Measurements from ENCODE around the gene SOCS7.

The SOCS7 gene

DNA sequence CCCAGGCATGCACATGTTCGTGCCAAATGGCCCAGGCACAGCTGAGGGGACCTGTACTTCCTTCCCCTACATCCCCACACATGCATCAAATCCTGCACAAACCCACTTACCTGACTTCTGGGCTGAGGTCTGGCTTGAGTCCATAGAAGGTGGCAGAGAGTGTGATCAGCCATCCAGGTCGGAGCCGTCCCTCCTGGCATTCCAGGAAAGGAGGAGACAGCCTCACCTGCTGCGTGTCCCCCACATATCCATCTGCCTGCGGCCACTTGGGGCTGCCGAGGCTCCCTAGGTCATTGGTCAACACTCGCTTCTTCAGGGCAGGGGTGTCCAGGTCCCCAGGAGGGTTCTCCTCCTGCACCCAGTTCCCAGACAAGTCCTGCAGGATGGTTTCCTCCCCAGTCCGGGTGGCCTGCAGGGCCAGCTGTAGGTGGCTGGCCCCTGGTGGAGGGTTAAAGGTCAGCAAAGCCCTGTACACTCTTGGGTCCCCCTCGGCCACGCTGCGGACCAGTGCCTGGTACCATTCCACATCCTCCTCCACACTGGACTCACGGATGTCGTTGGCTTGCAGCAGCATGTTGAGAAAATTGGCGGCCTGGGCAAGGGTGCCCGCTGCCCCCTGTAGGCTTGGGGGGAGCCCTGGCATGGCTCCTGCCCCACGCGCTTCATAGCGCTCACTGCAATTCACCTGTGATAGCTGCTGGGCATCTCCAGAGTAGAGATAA lies 8.6 kb upstream of the SOCS7 start:
- no peak overlapping the region for H3K4me3 Mint-ChIP-seq
- DNase-seq (ENCODE audit: low spot score in 2 of 2) = no peak
- no peak overlapping the region for H3K27ac Mint-ChIP-seq (ENCODE audit: low read depth)
- no peaks in the 10 kb centered on the region for H3K36me3 Mint-ChIP-seq (ENCODE audit: insufficient read depth)
- peaks cover 17% of the 10 kb centered on the region for H3K27me3 Mint-ChIP-seq
- H3K4me1 Mint-ChIP-seq = no peaks in the 10 kb centered on the region
- no peak for ATAC-seq (replicated peaks; ENCODE audit: extremely low read depth, poor library complexity, severe bottlenecking)
- no peaks in the 10 kb centered on the region for H3K9me3 Mint-ChIP-seq

DNA sequence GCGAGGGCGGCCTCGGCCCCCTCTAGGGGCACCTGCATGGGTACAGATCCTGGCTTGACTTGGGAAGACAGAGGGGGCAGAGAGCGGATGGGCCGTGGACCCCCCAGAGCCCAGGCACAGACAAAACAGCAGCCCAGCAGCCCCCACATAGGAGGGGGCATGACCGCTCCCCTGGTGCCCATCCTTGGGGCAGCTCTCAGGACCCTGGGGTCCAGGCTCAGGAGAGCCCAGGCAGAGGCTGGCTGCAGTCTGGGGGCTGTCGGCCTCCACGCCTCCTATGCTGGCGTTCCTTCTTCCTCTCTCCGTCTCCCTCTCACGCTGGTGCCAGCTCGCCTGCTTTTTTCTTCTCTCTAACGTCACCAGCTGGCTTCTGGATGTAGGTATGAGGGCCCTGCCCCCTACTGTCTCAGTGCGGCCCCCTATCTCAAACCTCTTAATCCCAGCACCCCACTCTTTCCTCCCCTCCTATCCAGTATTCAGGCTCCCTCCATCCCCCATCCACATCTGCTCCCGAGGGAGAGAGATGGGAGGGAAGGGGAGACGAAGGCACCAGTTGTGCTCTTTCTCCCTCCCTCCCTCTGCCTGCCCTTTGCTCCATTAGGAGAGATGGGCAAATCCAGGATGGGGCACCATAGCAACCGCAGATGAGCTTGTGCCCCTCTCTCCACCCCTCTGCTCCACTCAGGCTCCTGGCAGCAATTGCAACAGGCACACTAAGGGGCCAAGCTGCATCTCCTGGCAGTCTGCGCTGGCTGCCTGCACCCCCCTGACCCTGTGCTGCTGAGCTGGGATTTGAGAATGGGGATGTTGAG lies 7.8 kb upstream of the SOCS7 start, which contains the start of gene GPR179:
GPR179 (minus strand) TSS at position 349 of the 812 bp plus-strand sequence; CDS start at position 182, 167 bp downstream.
- ATAC-seq (replicated peaks; ENCODE audit: extremely low read depth, poor library complexity, severe bottlenecking) (no peak), DNase-seq (ENCODE audit: low spot score in 2 of 2) (no peak)
- H3K9me3 Mint-ChIP-seq = no peaks in the 10 kb centered on the region
- peaks cover under 1% of the 10 kb centered on the region for H3K4me1 Mint-ChIP-seq
- no peak within 1 kb of the TSS for H3K4me3 Mint-ChIP-seq
- H3K27ac Mint-ChIP-seq (ENCODE audit: low read depth) = no peak within 1 kb of the TSS
- peaks cover 17% of the 10 kb centered on the region for H3K27me3 Mint-ChIP-seq
- H3K36me3 Mint-ChIP-seq (ENCODE audit: insufficient read depth) = no peaks in the 10 kb centered on the region

DNA sequence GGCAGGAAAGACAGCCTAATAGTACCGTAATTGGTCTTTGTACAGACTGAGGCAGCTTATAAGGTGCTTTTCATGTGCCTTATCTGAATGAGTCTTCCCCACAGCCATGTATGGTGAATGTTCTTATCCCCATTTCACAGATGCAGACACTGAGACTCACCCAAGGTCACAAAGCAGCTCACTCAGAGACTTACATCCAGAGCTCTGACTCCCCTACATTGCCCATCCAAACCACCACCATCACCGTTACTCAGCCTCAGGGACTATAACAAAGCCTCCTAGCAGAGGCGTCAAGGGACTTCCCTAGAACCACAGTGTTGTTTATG lies 7.3 kb upstream of the SOCS7 start:
- no peak overlapping the region for H3K27ac Mint-ChIP-seq (ENCODE audit: low read depth)
- H3K36me3 Mint-ChIP-seq (ENCODE audit: insufficient read depth) = no peaks in the 10 kb centered on the region

DNA sequence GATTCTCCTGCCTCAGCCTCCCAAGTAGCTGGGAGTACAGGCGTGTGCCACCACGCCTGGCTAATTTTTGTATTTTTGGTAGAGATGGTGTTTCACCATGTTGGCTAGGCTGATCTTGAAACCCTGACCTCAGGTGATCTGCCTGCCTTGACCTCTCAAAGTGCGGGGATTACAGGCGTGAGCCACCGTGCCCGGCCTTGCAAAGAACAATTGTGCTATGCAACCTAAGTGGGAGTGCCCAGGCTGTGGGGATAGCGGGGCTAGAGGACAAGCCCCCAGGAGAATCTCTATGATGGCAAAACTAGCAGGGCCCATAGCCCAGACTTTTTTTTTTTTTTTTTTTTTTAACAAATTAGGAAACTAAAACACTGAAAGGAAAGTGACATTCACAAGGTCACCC lies 5.9 kb upstream of the SOCS7 start:
- peaks cover 6% of the 10 kb centered on the region for H3K4me1 Mint-ChIP-seq
- no peak for DNase-seq (ENCODE audit: low spot score in 2 of 2)
- no peaks in the 10 kb centered on the region for H3K9me3 Mint-ChIP-seq
- no peak overlapping the region for H3K27ac Mint-ChIP-seq (ENCODE audit: low read depth)
- H3K4me3 Mint-ChIP-seq = no peak overlapping the region
- ATAC-seq (replicated peaks; ENCODE audit: extremely low read depth, poor library complexity, severe bottlenecking) = no peak
- no peaks in the 10 kb centered on the region for H3K36me3 Mint-ChIP-seq (ENCODE audit: insufficient read depth)
- peaks cover 17% of the 10 kb centered on the region for H3K27me3 Mint-ChIP-seq

More for the DNA sequence above, 7.3 kb upstream of the SOCS7 start:
- Mint-ChIP-seq H3K9me3 (no peaks in the 10 kb centered on the region), H3K4me1 (peaks cover 6% of the 10 kb centered on the region), H3K4me3 (no peak overlapping the region), H3K27me3 (peaks cover 17% of the 10 kb centered on the region)
- no peak for ATAC-seq (replicated peaks; ENCODE audit: extremely low read depth, poor library complexity, severe bottlenecking)
- no peak for DNase-seq (ENCODE audit: low spot score in 2 of 2)

DNA sequence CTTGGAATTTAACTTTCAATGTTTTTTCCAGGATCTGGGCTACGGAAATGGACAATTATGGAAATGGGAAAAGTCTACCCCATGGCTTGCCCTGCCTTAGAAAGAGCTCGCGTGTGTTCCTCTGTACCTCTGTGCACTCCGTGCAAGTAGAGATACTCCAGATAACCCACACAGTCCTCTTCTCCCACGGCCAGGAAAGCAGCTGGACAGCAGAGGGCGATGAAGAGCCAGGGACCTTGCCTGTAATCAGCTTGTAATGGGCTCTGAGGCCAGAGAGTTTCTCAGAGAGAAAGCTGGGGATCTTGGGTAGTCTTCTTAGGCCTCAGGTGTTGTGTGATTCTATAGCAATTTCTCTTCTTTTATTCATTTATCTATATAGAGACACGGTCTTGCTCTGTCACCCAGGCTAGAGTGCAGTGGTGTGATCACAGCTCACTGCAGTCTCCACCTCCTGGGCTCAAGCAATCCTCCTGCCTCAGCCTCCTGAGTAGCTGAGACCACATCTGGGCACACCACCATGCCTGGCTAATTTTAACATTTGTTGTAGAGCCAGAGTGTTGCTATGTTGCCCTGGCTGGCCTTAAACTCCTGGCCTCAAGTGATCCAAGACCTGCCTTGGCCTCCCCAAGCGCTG lies 2.4 kb upstream of the SOCS7 start:
- Mint-ChIP-seq H3K4me1 (peaks cover 24% of the 10 kb centered on the region), H3K36me3 (ENCODE audit: insufficient read depth) (peaks cover 4% of the 10 kb centered on the region), H3K27ac (ENCODE audit: low read depth) (no peak overlapping the region), H3K27me3 (peaks cover 8% of the 10 kb centered on the region), H3K9me3 (no peaks in the 10 kb centered on the region), H3K4me3 (no peak overlapping the region)
- ATAC-seq (replicated peaks; ENCODE audit: extremely low read depth, poor library complexity, severe bottlenecking) (peak; percentile 49), DNase-seq (ENCODE audit: low spot score in 2 of 2) (peak; percentile 75 to 77)

DNA sequence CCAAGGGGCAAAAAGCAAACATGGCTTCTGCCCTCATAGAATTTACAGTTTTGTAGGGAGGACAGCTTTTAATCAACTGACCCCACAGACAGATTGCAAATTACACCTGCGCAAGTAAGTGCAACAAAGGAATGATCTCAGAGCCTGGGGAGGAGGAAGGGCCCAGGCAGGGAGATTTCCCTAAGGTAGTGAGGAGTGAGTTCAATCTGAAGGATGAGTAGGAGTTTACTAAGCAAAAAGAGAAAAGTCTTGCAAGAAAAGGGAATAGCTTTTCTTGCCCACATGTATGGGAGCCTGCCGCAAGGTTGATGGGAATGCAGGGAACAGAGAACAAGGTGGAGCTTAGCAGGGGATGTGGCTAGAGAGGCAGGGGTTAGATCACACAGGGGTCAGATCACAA lies 1.6 kb upstream of the SOCS7 start:
- H3K4me3 Mint-ChIP-seq = peak overlapping the region; percentile 37
- peaks cover 4% of the 10 kb centered on the region for H3K36me3 Mint-ChIP-seq (ENCODE audit: insufficient read depth)
- DNase-seq (ENCODE audit: low spot score in 2 of 2) (no peak), ATAC-seq (replicated peaks; ENCODE audit: extremely low read depth, poor library complexity, severe bottlenecking) (no peak)
- H3K4me1 Mint-ChIP-seq = peaks cover 33% of the 10 kb centered on the region
- no peaks in the 10 kb centered on the region for H3K27me3 Mint-ChIP-seq
- H3K9me3 Mint-ChIP-seq = no peaks in the 10 kb centered on the region
- H3K27ac Mint-ChIP-seq (ENCODE audit: low read depth) = no peak overlapping the region

DNA sequence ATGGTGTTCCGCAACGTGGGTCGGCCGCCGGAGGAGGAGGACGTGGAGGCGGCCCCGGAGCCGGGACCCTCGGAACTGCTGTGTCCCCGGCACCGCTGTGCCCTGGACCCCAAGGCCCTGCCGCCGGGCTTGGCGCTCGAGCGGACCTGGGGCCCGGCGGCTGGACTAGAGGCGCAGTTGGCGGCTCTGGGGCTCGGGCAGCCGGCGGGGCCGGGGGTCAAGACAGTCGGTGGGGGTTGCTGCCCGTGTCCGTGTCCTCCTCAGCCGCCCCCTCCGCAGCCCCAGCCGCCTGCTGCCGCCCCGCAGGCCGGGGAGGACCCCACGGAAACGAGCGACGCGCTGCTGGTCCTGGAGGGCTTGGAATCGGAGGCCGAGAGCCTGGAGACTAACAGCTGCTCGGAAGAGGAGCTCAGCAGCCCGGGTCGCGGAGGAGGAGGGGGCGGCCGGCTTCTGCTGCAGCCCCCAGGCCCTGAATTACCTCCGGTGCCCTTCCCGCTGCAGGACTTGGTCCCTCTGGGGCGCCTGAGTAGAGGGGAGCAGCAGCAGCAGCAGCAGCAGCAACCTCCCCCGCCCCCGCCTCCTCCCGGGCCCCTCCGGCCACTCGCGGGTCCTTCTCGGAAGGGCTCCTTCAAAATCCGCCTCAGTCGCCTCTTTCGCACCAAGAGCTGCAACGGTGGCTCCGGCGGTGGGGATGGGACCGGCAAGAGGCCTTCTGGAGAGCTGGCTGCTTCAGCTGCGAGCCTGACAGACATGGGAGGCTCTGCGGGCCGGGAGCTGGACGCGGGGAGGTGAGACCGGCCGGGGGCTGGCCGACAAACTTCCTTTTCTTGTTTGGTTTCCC lies 821 bp downstream of the SOCS7 start:
- no peak for DNase-seq (ENCODE audit: low spot score in 2 of 2)
- peak overlapping the region; percentile 91 for H3K4me3 Mint-ChIP-seq
- H3K27me3 Mint-ChIP-seq = no peaks in the 10 kb centered on the region
- H3K4me1 Mint-ChIP-seq = peaks cover 53% of the 10 kb centered on the region
- H3K36me3 Mint-ChIP-seq (ENCODE audit: insufficient read depth) = peaks cover 4% of the 10 kb centered on the region
- no peak for ATAC-seq (replicated peaks; ENCODE audit: extremely low read depth, poor library complexity, severe bottlenecking)
- H3K27ac Mint-ChIP-seq (ENCODE audit: low read depth) = peak overlapping the region; percentile 46
- H3K9me3 Mint-ChIP-seq = no peaks in the 10 kb centered on the region

DNA sequence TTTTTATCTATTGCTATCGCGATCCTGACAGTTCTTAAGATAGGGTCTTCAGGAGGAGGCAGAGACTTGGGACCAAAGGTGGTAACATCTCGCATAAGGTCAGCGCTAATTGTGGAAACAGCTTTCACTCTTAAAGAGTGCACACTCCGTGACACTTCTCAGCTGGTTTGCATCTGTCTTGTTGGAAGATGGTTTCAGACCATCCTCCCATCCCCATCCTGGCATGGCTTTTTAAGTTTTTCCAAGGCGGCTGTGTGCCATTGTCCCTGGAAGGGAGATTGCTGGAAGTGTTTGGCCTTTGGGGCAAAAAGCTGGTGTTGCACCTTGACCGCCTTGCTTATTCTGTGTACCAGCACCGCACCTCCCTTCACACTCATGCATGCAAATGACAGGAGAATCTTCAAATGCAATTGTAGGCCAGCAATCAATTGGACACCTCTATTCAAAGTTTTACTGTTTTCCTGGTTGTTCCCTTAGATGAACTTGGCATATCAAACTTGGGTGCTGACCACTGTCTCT lies 1.5 kb downstream of the SOCS7 start:
- Mint-ChIP-seq H3K36me3 (ENCODE audit: insufficient read depth) (peaks cover 4% of the 10 kb centered on the region), H3K27me3 (no peaks in the 10 kb centered on the region), H3K9me3 (no peaks in the 10 kb centered on the region), H3K4me1 (peaks cover 57% of the 10 kb centered on the region), H3K27ac (ENCODE audit: low read depth) (peak overlapping the region; percentile 46), H3K4me3 (peak overlapping the region; percentile 91)
- DNase-seq (ENCODE audit: low spot score in 2 of 2) (no peak), ATAC-seq (replicated peaks; ENCODE audit: extremely low read depth, poor library complexity, severe bottlenecking) (no peak)

DNA sequence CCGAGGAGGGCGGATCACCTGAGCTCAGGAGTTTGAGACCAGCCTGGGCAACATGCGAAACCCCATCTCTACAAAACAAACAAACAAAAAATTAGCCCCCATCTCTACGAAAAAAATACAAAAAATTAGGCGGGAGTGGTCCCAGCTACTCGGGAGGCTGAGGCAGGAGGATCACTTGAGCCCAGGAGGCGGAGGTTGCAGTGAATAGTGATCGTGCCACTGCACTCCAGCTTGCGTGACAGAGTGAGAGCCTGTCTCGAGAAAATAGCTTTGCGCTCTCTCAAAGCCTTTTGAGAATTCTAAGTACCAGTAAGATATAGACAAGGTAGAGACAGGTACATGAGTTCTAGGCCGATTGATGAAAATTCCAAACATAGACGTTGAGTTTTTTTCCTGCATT lies 2.0 kb downstream of the SOCS7 start:
- no peaks in the 10 kb centered on the region for H3K27me3 Mint-ChIP-seq
- no peaks in the 10 kb centered on the region for H3K9me3 Mint-ChIP-seq
- peaks cover 4% of the 10 kb centered on the region for H3K36me3 Mint-ChIP-seq (ENCODE audit: insufficient read depth)
- H3K27ac Mint-ChIP-seq (ENCODE audit: low read depth) = no peak overlapping the region
- ATAC-seq (replicated peaks; ENCODE audit: extremely low read depth, poor library complexity, severe bottlenecking) (no peak), DNase-seq (ENCODE audit: low spot score in 2 of 2) (no peak)
- peak overlapping the region; percentile 91 for H3K4me3 Mint-ChIP-seq
- H3K4me1 Mint-ChIP-seq = peaks cover 57% of the 10 kb centered on the region

DNA sequence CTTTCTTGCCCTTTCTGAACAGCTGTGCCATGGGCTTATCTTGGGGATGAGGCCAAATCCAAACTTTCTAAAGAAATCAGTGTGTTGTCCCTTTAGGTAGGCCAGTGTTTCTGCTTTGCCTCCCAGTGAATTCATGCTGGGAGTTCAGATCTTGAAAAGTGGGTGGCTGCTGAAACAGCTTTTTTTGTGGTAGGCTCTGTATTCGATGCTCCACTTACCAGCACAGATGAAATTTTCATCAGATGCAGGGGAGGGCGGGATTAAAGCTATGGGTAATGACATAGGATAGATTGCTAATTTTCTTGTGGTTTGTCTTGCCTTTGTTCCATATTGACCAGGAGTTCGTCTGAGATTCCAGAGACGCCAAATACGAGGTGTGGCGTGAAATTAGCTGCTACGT lies 2.8 kb downstream of the SOCS7 start:
- ATAC-seq (replicated peaks; ENCODE audit: extremely low read depth, poor library complexity, severe bottlenecking) (no peak), DNase-seq (ENCODE audit: low spot score in 2 of 2) (no peak)
- H3K4me3 Mint-ChIP-seq = no peak overlapping the region
- peaks cover 4% of the 10 kb centered on the region for H3K36me3 Mint-ChIP-seq (ENCODE audit: insufficient read depth)
- no peak overlapping the region for H3K27ac Mint-ChIP-seq (ENCODE audit: low read depth)
- no peaks in the 10 kb centered on the region for H3K9me3 Mint-ChIP-seq
- no peaks in the 10 kb centered on the region for H3K27me3 Mint-ChIP-seq
- H3K4me1 Mint-ChIP-seq = peaks cover 51% of the 10 kb centered on the region

DNA sequence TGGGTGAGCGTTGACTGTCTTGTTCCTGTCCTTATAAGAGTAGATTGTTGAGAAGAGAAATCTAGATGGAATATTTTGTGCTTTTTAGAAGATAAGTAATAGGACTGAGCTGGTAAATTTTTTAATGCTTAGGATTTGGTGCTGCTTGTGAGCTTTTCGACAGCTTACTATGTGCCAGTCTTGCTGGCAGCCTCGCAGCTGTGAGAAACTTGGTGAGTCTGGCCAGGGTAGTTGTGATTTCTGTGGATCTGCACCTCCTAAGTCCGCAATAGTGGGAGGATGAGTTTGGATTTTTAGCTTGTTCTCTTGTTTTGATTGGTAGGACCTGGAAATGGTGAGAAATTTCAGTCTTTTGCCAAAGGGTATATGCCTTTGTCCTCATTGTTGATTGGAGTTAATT lies 3.6 kb downstream of the SOCS7 start:
- H3K36me3 Mint-ChIP-seq (ENCODE audit: insufficient read depth) = peaks cover 4% of the 10 kb centered on the region
- peaks cover 51% of the 10 kb centered on the region for H3K4me1 Mint-ChIP-seq
- H3K27me3 Mint-ChIP-seq = no peaks in the 10 kb centered on the region
- no peak overlapping the region for H3K4me3 Mint-ChIP-seq
- no peaks in the 10 kb centered on the region for H3K9me3 Mint-ChIP-seq
- DNase-seq (ENCODE audit: low spot score in 2 of 2) (no peak), ATAC-seq (replicated peaks; ENCODE audit: extremely low read depth, poor library complexity, severe bottlenecking) (no peak)
- no peak overlapping the region for H3K27ac Mint-ChIP-seq (ENCODE audit: low read depth)

DNA sequence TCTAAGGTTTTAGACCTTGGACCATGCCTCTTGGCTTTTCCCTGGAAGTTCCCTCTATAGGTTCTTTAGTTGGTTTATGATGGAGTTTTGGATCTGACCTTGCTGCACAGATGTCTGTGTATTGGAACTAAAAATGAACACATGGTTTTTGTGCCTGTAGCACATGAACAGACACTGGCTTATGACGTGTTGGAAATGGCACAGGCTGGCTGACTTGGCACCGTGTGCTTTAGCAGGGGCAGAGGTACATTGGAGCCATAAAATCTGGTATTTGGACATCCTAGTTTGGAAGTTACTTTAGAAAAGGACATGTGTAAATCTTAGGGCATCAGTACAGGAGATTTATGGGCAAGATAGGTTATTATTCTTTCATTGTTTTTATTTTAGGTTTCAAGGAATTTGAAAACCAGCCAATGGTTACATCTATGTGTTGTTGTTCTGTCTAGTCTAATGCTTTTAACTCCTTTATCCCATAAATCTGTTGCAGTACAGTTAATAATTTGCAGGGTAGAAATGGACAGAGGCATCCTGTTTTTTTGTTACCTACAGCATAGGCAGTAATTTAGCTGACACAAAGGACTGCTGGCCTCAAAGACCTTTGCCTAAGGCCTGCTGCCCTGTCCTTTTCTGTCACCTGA lies 6.0 kb downstream of the SOCS7 start:
- H3K27ac Mint-ChIP-seq (ENCODE audit: low read depth) = no peak overlapping the region
- ATAC-seq (replicated peaks; ENCODE audit: extremely low read depth, poor library complexity, severe bottlenecking) (no peak), DNase-seq (ENCODE audit: low spot score in 2 of 2) (no peak)
- peaks cover 2% of the 10 kb centered on the region for H3K36me3 Mint-ChIP-seq (ENCODE audit: insufficient read depth)
- H3K9me3 Mint-ChIP-seq = no peaks in the 10 kb centered on the region
- no peak overlapping the region for H3K4me3 Mint-ChIP-seq
- peaks cover 52% of the 10 kb centered on the region for H3K4me1 Mint-ChIP-seq
- no peaks in the 10 kb centered on the region for H3K27me3 Mint-ChIP-seq

All from central memory CD8-positive, alpha-beta T cell (primary cell).